Pancreas (tissue), 10 donors: ENCODE results near the gene PAX6. TPM values are rescaled to one million over a fixed set of nuclear protein-coding genes. Genes with fewer than 3 reads are reported as not detected.
A peak's percentile ranks its signal among the peaks of the same experiment; 100 is the strongest.

Experiments used
- ATAC-seq, 4 donors: fragments of 200-7000 bp; cut with Tn5 transposase; one replicate each; pipeline versions ENCODE4 v1.8.0 to v1.9.1; 2020; ENCODE audit warnings: mild to moderate bottlenecking in 4 of 4, moderate library complexity in 4 of 4
- DNase-seq, 6 donors: peaks; one replicate each; pipeline ENCODE4 v3.0.0-alpha.2; 2020
- FAIRE-seq: peaks from 2 replicates; lab custom pipeline; 2012; peaks lifted over from hg19 to GRCh38; lab: Jason Lieb, UNC
- H3K27ac ChIP-seq, 4 donors: fragments of 200-600 bp; sonication (generic); 1 replicate in 3 of 4; 2 replicates in 1 of 4; pipeline versions ENCODE4 v1.5.0 to v1.8.0; 2020
- H3K27me3 ChIP-seq, 4 donors: fragments of 200-600 bp; one replicate each; pipeline ENCODE4 v1.8.0; 2021
- H3K36me3 ChIP-seq, 3 donors: fragments of 200-600 bp; sonication (generic) in 1 of 3; one replicate each; pipeline versions ENCODE4 v1.5.0 to v1.8.0; 2020 to 2021
- H3K4me1 ChIP-seq, 3 donors: fragments of 200-600 bp; one replicate each; pipeline ENCODE4 v1.8.0; 2021
- H3K4me3 ChIP-seq, 4 donors: fragments of 200-600 bp; sonication (generic) in 2 of 4; one replicate each; pipeline versions ENCODE4 v1.5.0 to v1.8.0; 2020 to 2021
- H3K9me3 ChIP-seq, 4 donors: fragments of 200-600 bp; one replicate each; pipeline ENCODE4 v1.8.0; 2021
- CTCF ChIP-seq, 4 donors: fragments of 200-600 bp; sonication (generic) in 3 of 4; IDR thresholded peaks; one replicate each; pipeline versions ENCODE4 v1.5.0 to v1.8.0; 2021; ENCODE audit warnings: antibody characterized with exemption in 4 of 4
- WGBS, 2 donors: extraction: QIAGEN DNeasy Blood & Tissue Kit; methylation state at CpG; one replicate each; pipeline ENCODE4 v1.1.7; 2013; 5-methylcytosine and 5-hydroxymethylcytosine counted together
- intact Hi-C, 3 donors: fragments of 100-400 bp; cut with DNase I; formaldehyde crosslinking; loops; one replicate each; pipeline versions ENCODE4 v1.11.1 to v1.14.2; 2022
- polyA plus RNA-seq, 2 donors: library from polyadenylated mRNA; stranded (reverse); fragments of 200-250 nt; gene quantifications; one replicate each; pipeline ENCODE4 v1.2.3, GENCODE V29; 2013
- total RNA-seq, 6 donors: library from RNA; stranded (reverse); fragmentation: NEBNext Ultra II Directional in 4 of 6; extraction: Animal tissue kit (Norgen Biotek cat#: 25700) in 4 of 6; gene quantifications; one replicate each; pipeline versions ENCODE4 v1.2.1 to v1.2.4, GENCODE V29; 2021 to 2023
- donor health status: healthy with polysubstance abuse.
- donor health status: DM: no; HTN: no; CAD: no; lungs with moderate emphysema.
- donor health status: DM: no; HTN: no; CAD: no.
- donor health status: control.
- donor health status: control.
- donor health status: Bipolar disorder and iron deficiency.
- donor health status: DM: yes; HTN: yes; CAD: no.
- donor health status: DM: no; HTN: no; CAD: no.
- donor health status: DM: no; HTN: no; CAD: no.
- donor health status: DM: yes; HTN: yes; CAD: no.

Gene PAX6
- total and polyA plus RNA-seq, 8 donors = 2.0 to 75.0 (median 9.3) TPM

- ATAC-seq = peak in 1 of 4 donors; percentile 37
- no peaks in the 10 kb centered on the region for H3K27me3 ChIP-seq
Measured at GRCh38 chr11:31780480-31780971, 30.6 kb downstream of the PAX6 start.

GRCh38 chr11:31780078-31780477 lies 31.0 kb downstream of the PAX6 start:
- TF ChIP-seq CTCF (IDR thresholded peaks at IDR 0.05) = no peak
- Histone ChIP-seq H3K4me3 (no peak overlapping the region), H3K27ac (no peak overlapping the region), H3K27me3 (no peaks in the 10 kb centered on the region), H3K9me3 (no peaks in the 10 kb centered on the region), H3K4me1 (no peaks in the 10 kb centered on the region), H3K36me3 (no peaks in the 10 kb centered on the region)
- no peak for FAIRE-seq
- DNase-seq = no peak
- WGBS, 2 donors = 93 to 94% methylated on average over 4 of the region's 4 CpGs
- intact Hi-C loops = no loop called here
- ATAC-seq = no peak

More at GRCh38 chr11:31780480-31780971, 30.6 kb downstream of the PAX6 start:
- no peaks in the 10 kb centered on the region for H3K36me3 ChIP-seq
- DNase-seq (no peak), FAIRE-seq (no peak)
- no peak overlapping the region for H3K27ac ChIP-seq
- intact Hi-C loops = no loop called here
- no peak for TF ChIP-seq CTCF (IDR thresholded peaks at IDR 0.05)
- H3K9me3 ChIP-seq = no peaks in the 10 kb centered on the region
- H3K4me3 ChIP-seq = no peak overlapping the region
- H3K4me1 ChIP-seq = no peaks in the 10 kb centered on the region
- WGBS, 2 donors = 67 to 75% methylated on average over 5 of the region's 5 CpGs

DNA sequence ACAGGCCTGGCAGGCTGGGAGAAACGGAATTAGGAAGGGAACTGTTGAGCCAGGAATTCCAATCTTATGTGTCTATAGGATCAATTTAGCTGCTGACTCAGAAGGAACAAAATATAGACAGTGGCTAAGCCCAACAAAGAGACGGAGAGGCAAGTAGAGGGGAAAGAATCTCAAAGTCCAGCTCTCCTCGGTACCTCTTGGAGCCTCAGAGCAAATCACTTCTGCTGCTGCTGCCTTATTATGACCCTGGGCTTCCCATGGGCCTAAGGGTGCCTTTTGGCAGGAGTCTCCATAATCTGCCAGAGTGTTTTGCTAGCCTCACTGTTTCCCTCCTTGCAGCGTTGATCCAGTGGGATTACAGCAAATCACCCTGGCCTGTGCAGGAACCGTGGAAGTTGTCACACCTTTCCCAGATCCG lies 31.7 kb downstream of the PAX6 start:
- no peaks in the 10 kb centered on the region for H3K27me3 ChIP-seq
- no peak for DNase-seq
- H3K36me3 ChIP-seq = no peaks in the 10 kb centered on the region
- H3K4me3 ChIP-seq = no peak overlapping the region
- H3K9me3 ChIP-seq = no peaks in the 10 kb centered on the region
- WGBS, 2 donors = 72 to 78% methylated on average over 6 of the region's 6 CpGs
- FAIRE-seq = no peak
- no peak overlapping the region for H3K27ac ChIP-seq
- peak in 1 of 4 donors; percentile 22 for ATAC-seq
- intact Hi-C loops = no loop called here
- no peak for TF ChIP-seq CTCF (IDR thresholded peaks at IDR 0.05)
- no peaks in the 10 kb centered on the region for H3K4me1 ChIP-seq

- Histone ChIP-seq H3K27me3 (no peaks in the 10 kb centered on the region), H3K9me3 (no peaks in the 10 kb centered on the region), H3K27ac (no peak overlapping the region), H3K4me3 (no peak overlapping the region), H3K36me3 (no peaks in the 10 kb centered on the region), H3K4me1 (no peaks in the 10 kb centered on the region)
- no peak for DNase-seq
- no peak for ATAC-seq
- no peak for FAIRE-seq
- WGBS, 2 donors = 83% methylated on average over 2 of the region's 2 CpGs
- intact Hi-C loops = no loop called here
- TF ChIP-seq CTCF (IDR thresholded peaks at IDR 0.05) = no peak
Measured at GRCh38 chr11:31772412-31772811, 38.7 kb downstream of the PAX6 start.

DNA sequence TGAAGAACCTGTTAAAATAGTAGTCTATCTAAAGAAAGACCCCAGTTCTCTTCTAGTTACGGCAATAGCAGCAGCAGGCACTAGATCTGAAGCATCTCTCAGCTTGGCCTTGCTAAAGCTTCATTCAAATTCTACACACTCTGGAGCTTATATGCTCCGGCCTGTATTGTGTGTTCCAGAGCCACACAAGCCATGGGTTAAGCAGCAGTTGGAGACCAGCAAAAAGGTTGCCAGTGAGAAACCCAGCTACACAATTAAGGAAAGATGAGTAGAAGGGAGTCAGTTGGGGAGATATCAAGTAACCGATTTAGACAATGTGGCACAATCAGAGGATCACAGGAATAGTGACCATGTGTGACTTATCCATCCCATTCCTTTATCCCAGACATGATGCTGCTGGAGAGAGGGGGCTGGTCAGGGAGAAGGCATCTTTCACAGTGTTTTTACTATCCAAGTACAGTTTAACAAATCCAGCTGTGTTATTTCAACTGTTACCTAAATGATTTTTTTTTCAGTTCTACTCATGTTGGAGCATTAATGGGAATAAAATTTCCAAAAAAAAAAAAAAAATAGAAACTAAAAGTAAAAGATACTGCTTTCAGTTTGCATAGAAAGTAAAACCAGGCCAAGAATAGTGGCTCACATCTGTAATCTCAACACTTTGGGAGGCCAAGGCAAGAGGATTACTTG lies 41.0 kb downstream of the PAX6 start:
- Histone ChIP-seq H3K27ac (no peak overlapping the region), H3K36me3 (no peaks in the 10 kb centered on the region), H3K9me3 (no peaks in the 10 kb centered on the region), H3K4me3 (no peak overlapping the region), H3K27me3 (no peaks in the 10 kb centered on the region), H3K4me1 (no peaks in the 10 kb centered on the region)
- no peak for ATAC-seq
- no peak for FAIRE-seq
- no peak for DNase-seq
- intact Hi-C loops = no loop called here
- no peak for TF ChIP-seq CTCF (IDR thresholded peaks at IDR 0.05)
- WGBS, 2 donors = 96 to 99% methylated on average over 3 of the region's 3 CpGs
